HG03520 (cell line): ENCODE data around the gene HRH2.
"Not testable (repeated sequence)": the region's sequence is repeated elsewhere in the genome, so short reads cannot be mapped to it uniquely, and the experiment has no call there.

Experiments
- ATAC-seq: cut with Tn5 transposase; IDR thresholded peaks from one replicate; pipeline ENCODE4 v1.9.1; 2021; ENCODE audit warnings: mild to moderate bottlenecking, moderate library complexity; ENCODE audit not compliant: unreplicated experiment

The HRH2 gene, protein sequence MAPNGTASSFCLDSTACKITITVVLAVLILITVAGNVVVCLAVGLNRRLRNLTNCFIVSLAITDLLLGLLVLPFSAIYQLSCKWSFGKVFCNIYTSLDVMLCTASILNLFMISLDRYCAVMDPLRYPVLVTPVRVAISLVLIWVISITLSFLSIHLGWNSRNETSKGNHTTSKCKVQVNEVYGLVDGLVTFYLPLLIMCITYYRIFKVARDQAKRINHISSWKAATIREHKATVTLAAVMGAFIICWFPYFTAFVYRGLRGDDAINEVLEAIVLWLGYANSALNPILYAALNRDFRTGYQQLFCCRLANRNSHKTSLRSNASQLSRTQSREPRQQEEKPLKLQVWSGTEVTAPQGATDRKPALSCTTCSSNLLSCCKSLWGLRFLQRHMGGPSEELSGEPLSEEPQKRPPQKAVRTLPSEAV

DNA sequence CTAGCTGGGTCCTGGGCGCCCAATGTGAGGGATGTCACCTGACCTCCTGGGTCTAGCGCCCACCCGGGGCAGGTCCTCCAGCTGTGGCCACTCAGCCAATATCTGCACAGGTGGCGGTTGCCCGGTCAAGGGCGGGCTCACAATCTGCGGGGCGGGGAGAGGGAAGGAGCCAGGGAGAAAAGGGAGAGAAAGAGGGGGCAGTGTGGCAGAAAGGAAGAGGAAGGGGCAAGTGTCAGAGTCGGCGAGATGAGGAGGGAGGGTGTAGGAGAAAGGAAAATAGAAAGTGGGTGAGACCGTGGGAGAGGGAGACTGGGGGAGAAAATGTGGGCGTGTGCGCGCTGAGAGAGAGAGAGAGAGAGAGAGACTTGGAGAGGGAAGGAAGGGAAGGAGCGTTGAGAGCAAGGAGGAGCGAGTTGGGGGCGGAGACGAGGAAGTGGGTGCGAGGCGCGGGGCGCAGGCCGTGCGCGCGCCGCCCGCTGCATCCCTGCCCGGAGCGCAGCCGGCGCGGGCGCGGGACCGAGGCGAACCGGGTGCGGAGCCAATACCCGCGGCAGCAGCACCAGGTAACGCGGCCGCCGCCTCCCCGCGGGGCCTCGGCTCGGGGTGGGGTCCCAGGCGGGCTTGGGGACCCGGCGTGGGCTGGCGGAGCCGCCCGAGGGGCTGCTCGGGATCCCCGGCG, at the start of gene HRH2:
TSS of gene HRH2 (plus strand) at position 479 of the 679 bp plus-strand sequence. CDS start 25,163 bp downstream, outside the sequence.
- ATAC-seq: no peak

DNA sequence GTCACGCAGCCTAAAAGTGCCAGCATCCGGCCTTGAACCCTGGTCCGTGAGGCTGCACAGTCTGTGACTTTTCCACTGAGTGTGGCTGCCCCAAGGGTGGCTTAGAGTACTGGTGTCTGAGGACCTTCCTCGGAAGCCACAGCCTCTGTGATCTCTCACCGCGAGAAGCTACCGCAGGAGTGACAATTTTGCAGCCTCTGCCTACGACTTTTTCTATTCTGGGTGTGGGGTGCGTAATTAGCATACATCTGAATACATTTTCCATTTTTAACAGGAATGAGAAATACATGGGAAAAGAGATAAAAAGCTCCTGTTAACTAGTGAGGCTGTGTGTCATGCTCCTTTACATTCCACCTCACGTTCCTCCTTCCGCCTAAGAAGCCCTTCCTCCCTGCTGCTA, 48.3 kb upstream of the HRH2 start:
- no peak for ATAC-seq

DNA sequence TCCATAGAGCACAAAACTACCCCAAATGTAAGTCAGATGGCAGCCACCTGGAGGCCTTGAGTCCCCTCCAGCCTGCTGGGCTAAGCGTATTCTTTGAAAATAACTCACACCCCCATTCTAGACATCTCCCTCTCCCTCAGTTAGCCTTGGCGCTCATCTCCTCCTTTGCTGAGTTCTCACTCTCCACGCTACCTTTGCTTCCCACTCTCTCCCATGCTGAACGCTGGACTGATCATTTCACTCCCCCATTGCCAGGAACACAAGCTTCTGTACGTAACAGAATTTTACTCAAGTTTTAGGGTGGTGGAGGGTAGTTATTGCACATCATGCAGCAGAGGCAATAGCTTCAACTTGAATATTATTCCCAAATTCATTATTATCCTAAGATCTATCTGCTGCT, 47.5 kb upstream of the HRH2 start:
- no peak for ATAC-seq

DNA sequence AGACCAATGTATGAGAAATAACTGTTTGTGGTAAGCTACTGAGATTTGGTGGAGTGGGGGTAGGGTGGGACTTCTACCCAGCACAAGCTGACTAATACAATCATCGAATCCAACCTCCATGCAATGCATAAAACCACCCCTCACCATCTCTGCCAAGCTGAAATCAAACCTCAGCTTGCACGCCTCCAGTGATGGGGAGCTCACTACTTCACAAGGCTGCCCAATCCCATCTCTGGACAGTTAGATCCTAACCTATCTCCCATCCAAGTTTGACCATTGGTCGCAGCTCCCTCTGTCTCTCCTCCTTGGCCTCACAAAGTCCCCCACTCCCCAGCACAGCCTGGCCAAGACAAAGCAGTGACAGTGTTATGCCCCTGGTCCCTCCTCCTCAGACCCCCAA, 47.0 kb upstream of the HRH2 start:
- ATAC-seq: no peak

DNA sequence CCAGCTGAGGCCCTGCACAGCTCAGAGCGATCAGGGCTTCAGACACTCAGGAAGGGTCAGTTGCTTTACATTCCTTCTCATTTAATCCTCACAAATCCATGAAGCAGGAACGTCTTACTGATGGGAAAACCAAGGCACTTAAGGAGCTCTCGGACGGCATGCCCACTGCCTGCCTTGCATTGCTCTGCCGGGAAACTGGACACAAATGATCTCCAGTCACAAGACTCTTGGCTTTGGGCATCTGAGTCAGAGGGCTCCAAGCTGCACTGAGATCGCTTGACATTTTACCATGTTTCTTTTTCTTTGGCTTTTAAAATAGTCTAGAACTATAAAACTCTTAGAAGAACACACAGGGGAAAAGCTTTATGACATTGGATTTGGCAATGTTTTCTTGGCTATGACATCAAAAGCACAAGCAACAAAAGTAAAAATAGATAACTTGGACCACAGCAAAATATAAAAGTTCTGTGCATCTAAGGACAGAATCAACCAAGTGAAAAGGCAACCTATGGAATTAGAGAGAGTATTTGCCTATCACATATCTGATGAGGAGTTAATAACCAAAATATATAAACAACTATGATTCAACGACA, 43.6 kb upstream of the HRH2 start:
- no peak for ATAC-seq

DNA sequence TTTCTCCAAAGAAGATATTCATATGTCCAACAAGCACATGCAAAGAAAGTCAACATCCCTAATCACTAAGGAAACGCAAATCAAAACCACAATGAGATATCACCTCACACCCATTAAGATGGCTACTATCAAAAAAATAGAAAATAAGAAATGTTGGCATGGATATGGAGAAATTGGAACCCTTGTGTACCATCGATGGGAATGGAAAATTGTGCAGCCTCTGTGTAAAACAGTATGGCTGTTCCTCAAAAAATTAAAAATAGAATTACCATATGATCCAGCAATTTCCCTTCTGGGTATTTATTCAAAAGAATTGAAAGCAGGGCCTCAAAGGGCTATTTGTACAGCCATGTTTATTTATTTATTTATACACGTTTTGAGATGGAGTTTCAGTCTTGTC, 43.0 kb upstream of the HRH2 start:
- ATAC-seq: no peak

DNA sequence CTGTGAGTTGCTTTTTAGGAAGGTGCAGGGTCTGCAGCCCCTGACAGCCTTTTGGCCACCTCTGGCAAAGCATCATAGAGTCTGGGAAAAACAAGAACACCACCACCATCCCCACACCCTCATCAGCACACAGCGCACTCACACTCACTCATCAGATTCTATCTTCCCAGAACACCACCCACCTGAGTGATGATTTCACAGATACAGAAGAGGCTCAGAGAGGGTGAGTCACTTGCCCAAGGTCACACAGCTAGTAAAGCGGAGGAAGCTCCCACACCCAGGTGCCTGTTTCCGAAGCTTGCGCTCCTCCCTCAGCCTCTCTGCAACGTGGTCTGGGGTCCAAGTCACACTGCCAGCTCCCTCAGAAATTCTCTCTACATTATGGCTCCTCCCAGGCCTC, 41.8 kb upstream of the HRH2 start:
- no peak for ATAC-seq

DNA sequence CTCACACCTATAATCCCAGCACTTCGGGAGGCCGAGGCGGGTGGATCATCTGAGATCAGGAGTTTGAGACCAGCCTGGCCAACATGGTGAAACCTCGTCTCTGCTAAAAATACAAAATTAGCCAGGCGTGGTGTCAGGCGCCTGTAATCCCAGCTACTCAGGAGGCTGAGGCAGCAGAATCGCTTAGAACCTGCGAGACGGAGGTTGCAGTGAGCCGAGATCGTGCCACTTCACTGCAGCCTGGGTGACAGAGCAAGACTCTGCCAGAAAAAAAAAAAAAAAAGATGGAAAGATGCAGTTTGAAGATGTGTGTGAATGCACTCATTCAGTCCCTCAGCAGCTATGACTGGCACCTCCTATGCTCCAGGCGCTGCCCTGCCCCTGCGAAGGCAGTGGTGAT, 41.3 kb upstream of the HRH2 start:
- not testable (repeated sequence) for ATAC-seq

DNA sequence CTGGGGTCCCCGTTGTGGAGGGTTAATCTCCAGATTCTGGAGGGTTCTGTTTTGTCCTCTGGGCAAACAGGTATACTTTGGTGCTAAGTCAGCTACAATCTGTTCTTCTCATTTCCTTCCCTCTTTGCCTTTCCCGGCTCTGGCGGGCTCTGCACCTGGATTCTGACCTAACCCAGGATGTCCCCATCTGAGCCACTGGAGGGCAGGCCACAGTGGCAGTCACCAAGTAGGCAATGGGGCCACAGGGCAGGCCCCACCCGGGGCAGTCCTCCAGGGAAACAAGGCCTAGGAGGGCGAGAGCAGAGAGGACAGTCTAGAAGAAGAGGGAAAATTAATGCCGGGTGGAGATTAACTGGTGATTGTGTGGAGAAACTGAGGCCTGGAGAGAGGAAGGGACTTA, 40.4 kb upstream of the HRH2 start:
- ATAC-seq: no peak

DNA sequence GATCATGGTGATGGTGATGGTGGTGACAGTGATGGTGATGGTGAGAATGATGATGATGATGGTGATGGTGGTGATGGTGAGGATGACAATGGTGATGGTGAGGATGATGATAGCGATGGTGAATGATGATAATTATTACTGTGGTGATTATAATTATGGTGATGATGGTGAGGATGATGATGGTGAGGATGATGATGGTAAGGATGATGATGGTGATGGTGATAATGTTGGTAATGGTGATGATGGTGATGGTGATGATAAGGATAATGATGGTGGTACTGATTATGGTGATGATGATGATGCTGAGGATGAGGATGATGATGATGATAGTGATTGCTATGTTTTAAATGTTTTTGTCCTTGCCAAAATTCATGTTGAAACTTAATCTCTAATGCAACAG, 37.3 kb upstream of the HRH2 start:
- ATAC-seq: no peak

DNA sequence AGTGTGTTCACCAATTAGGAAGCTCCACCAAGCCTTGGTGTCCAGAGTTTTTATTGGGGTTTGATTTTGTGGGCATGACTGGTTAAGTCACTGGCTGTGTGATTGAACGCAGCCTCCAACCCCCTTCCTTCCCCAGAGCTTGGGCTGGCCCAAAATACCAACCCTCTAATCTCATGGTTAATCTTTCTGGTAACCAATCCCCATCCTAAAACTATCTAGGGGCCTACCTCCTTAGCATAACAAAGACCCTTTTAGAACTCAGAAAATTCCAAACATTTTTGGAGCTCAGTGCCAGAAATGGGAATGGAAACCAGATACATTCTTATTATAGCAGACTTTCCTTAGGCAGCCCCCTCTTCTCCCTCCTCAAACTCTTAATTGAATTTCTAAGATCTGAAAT, 35.9 kb upstream of the HRH2 start:
- no peak for ATAC-seq

DNA sequence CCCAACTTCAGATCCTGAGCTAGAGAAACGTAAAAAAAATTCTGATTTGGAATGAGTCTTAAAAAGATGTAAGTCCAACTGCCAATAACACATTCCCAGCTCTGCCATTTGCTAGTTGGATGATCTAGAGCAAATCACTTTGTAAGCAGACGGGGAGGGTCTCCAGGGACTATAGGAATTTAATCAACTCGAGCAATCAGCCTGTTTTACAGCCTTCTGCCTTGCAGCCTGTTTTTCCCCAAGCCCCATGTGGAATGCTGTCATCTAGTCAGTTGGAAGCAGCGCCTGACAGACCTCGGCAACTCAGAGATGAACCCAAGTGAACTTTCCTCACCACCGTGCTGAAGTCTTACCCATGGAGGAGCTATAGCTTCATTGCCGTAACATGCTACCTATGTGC, 34.8 kb upstream of the HRH2 start:
- ATAC-seq: no peak

DNA sequence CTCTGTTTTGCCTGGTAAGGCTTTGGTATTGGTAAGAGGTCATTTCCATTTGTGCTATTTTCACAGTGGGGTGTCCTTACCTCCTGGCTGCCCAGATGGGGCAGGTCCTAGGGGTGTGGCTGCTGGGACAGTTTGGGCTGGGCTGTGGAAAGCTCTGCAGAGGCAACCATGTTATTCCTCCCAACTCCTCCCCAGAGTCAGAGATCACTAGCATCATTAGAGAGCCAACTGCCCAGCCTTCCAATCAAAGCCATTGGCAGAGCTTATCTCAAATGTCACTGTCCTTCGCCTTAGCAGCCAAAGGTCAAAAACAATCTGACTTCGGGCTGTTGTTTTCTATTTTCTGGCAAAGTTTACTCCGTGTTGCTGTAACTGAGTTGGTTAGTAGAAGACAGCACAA, 33.6 kb upstream of the HRH2 start:
- ATAC-seq: no peak

DNA sequence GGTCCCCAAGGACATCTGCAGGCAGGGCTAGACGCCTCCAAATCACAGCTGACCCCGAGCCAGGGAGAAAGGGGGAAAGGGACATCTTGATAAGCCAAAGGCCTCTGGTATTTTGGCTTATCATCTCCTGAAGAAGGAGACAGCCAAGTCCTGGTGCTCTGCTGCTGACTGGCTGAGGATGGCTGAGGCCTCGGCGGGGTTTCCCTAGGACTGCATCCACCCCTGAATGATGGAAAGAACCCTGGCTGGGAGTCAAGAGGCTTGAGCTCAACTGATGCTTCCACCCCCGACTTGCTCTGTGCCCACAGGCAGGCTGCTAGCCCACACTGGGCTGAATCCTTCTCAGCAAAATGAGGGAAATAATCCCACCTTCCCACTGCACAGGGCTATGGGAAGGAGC, 30.9 kb upstream of the HRH2 start:
- no peak for ATAC-seq

DNA sequence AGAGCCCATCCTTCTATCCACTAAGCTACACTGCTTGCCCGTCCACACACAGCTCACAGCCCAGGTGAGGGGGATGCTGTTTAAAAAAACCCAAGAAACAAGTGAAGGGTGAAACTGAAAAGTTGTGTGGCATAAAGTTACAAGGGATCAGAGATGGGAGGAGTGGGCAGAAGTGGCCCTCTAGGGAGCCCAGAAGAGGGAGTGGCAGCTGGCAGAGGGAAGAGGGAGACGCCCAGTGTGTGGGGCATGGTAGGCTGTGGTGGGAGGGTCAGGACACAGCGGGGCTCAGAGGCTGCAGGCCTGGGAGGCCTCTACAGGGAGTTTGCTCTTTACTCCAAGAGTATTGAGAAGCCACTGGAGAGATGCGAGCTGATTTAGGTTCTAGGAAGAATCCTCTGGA, 30.1 kb upstream of the HRH2 start:
- no peak for ATAC-seq

DNA sequence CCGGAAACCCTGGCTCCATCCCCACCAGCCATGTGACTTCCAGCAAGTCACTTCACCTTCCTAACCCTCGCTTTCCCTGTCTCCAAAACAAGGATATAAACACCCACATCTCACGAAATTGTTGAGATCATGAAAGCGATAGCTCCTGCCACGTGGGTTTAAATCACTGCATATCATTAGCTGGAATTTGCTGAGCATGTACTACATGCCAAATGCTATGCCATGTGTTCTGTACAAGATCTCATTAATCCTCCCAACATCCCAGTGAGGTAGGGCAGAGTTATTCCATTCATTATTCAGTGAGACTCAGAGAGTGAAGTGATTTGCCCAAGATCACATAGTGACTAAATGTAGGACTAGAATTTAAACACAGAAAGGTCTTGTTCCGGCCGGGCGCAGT, 29.2 kb upstream of the HRH2 start:
- no peak for ATAC-seq

DNA sequence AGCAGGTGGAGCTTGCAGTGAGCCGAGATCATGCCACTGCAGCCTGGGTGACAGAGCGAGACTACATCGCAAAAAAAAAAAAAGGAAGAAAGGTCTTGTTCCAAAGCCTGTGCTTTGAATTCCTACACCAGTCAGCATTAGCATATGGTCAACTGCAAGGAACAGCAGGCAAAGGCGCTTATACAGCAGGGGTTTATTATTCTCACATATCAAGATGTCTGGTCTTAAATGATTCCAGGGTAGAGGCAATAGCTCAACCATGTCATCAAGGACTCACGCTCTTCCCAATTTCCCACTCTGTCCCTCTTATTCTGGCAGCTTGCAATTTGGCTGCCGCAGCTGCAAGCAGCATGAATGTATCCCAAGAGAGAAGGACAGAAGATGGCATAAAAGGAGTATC, 28.6 kb upstream of the HRH2 start:
- ATAC-seq: no peak

DNA sequence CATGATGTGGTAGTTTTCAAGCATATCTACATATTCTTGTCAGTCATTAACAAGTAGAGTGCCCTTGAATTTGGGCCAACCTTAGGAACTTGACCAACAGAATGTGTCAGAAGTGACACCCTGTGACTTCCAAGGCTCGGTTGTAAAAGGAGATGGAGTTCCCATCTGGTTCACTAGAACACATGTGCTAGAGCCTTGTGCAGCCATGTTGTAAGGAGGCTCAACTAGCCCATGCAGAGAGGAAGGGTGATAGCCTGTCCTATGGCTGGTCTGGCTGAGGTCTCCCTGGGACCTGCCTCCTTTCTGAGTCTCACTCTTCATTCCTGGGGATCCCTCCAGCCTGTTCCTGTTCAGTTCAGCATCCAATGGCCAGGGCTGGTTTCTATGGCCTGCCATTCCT, 28.1 kb upstream of the HRH2 start:
- no peak for ATAC-seq

DNA sequence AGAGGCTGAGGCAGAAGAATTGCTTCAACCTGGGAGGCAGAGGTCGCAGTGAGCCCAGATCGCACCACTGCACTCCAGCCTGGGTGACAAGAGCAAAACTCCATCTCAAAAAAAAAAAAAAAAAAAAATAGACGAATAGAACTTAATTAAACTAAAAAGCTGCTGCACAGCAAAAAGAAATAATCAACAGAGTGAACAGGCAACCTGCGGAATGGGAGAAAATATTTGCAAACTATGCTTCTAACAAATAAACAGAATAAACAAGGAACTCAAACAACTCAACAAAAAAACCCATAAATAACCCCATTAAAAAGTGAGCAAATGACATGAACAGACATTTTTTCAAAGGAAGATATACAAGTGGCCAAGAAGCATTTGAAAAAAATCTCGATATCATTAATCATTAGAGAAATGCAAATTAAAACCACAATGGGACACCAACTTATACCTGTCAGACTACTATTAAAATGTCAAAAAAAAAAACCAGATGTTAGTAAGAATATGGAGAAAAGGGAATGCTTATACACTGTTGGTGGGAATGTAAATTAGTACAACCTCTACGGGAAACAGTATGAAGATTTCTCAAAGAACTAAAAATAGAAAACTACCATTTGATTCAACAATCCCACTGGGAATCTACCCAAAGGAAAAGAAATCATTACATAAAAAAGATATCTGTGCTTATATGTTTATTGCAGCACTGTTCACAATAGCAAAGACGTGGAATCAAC, 21.9 kb upstream of the HRH2 start:
- ATAC-seq: no peak

DNA sequence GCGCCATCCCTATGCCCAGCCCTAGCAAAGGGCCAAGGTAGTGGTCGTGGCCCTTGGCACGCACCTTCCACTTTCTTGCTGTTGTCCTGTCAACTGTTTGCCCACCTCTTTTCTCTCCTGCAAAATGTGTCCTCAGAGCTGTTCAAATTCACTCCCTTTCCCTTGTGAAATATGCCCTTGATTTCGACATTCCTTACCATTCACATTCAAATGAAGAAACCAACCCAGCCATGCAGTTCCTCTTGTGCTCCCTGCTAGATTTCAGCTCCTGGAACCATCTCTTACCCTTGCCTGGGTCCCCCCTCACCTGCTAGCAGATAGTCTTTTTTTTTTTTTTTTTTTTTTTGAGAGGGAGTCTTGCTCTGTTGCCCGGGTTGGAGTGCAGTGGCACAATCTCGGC, 19.6 kb upstream of the HRH2 start:
- ATAC-seq: no peak

DNA sequence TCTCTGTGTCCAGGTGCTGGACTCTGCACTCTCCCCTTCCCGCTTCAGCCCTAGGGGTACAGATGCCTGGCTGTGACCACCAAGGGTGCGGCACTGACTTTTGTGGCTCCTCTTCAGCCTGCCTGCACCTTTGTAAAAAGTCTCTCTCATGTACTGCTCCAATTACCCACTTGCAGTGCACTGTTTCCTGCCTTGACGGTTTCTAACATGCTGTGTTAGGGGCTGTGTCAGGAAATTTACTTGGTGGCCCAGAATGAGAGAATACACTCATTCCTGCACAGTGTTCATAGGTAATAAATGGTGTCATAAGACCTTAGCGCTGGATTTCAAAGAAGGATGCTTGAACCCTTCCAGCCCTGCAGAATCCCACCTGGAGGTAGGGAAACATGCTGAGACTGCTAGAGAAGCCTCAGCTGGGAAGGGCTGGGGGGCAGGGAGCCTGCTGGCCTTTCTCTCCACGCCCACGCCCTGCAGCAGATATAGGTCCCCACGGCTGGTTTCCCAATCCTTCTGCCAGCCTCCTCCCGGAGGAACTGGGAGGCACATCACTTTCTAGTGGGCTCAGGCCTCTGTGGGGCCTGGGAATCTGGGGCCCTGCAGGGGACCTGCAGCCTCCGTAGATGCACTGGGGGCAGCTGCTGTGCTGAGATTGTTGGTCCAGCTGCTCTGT, 17.6 kb upstream of the HRH2 start:
- ATAC-seq: no peak
